ENCODE measurements around the gene NR6A1.

NR6A1 gene

GRCh38 chr9:124600407-124600806, 170.7 kb downstream of the NR6A1 start:
- no peak overlapping the region for H3K14ac ChIP-seq (ENCODE audit: low read length in 2 of 2)
- H2BK120ac ChIP-seq (ENCODE audit: low read depth, low read length): no peak overlapping the region
- no peaks in the 10 kb centered on the region for H3K79me1 ChIP-seq (replicated peaks; ENCODE audit: low read length, poor library complexity, severe bottlenecking)
- H3K4me2 ChIP-seq (ENCODE audit: low read length, poor library complexity, severe bottlenecking): no peak overlapping the region
- H2AFZ ChIP-seq (ENCODE audit: low read depth, low read length): no peak overlapping the region
- H3K4me1 ChIP-seq (ENCODE audit: control insufficient read depth, insufficient read depth, low read depth, low read length): no peaks in the 10 kb centered on the region
- H2AK5ac ChIP-seq (ENCODE audit: low read length, severe bottlenecking): no peak overlapping the region
- H2BK5ac ChIP-seq (ENCODE audit: low read depth, low read length, poor library complexity, severe bottlenecking): no peak overlapping the region
- H3K9me3 ChIP-seq (ENCODE audit: control insufficient read depth, low read length): no peaks in the 10 kb centered on the region
- no peak overlapping the region for H3K18ac ChIP-seq (ENCODE audit: low read depth in 1 of 2, low read length in 2 of 2)
- DNase-seq: no peak
- H2BK12ac ChIP-seq (ENCODE audit: low read length in 2 of 2): no peak overlapping the region
- no peak overlapping the region for H2BK15ac ChIP-seq (ENCODE audit: low read depth, poor library complexity, severe bottlenecking)
- H4K91ac ChIP-seq (ENCODE audit: low read length): no peak overlapping the region
- no peak overlapping the region for H4K8ac ChIP-seq (ENCODE audit: low read length)
- no peak overlapping the region for H3K23ac ChIP-seq (ENCODE audit: low read length in 2 of 2)
- no peak overlapping the region for H3K4ac ChIP-seq (ENCODE audit: low read depth in 1 of 2, low read length in 2 of 2)
- no peak overlapping the region for H3K9ac ChIP-seq (ENCODE audit: low read length)
- no peak overlapping the region for H3K27ac ChIP-seq (ENCODE audit: low read length, poor library complexity, severe bottlenecking)
- H3K36me3 ChIP-seq (ENCODE audit: control insufficient read depth in 1 of 2, insufficient read depth in 2 of 2, low read depth in 1 of 2, low read length in 2 of 2): no peaks in the 10 kb centered on the region
- no peak overlapping the region for H3K4me3 ChIP-seq (ENCODE audit: insufficient read depth in 1 of 2, low read depth in 1 of 2, low read length in 2 of 2)
- no peaks in the 10 kb centered on the region for H3K27me3 ChIP-seq (ENCODE audit: control insufficient read depth in 1 of 2, insufficient read depth in 1 of 2, low read length in 2 of 2)

- WGBS: 98% methylated on average over 34 of the region's 39 CpGs
- H3K4me3 ChIP-seq (ENCODE audit: insufficient read depth in 1 of 2, low read depth in 1 of 2, low read length in 2 of 2): no peak overlapping the region
- H2BK12ac ChIP-seq (ENCODE audit: low read length in 2 of 2): no peak overlapping the region
- no peaks in the 10 kb centered on the region for H3K9me3 ChIP-seq (ENCODE audit: control insufficient read depth, low read length)
- H3K27ac ChIP-seq (ENCODE audit: low read length, poor library complexity, severe bottlenecking): no peak overlapping the region
- H3K18ac ChIP-seq (ENCODE audit: low read depth in 1 of 2, low read length in 2 of 2): no peak overlapping the region
- no peaks in the 10 kb centered on the region for H3K4me1 ChIP-seq (ENCODE audit: control insufficient read depth, insufficient read depth, low read depth, low read length)
- no peaks in the 10 kb centered on the region for H3K79me1 ChIP-seq (replicated peaks; ENCODE audit: low read length, poor library complexity, severe bottlenecking)
- no peak overlapping the region for H2AK5ac ChIP-seq (ENCODE audit: low read length, severe bottlenecking)
- no peak overlapping the region for H2AFZ ChIP-seq (ENCODE audit: low read depth, low read length)
- no peak overlapping the region for H4K91ac ChIP-seq (ENCODE audit: low read length)
- H3K4ac ChIP-seq (ENCODE audit: low read depth in 1 of 2, low read length in 2 of 2): no peak overlapping the region
- no peak overlapping the region for H2BK15ac ChIP-seq (ENCODE audit: low read depth, poor library complexity, severe bottlenecking)
- no peak overlapping the region for H2BK120ac ChIP-seq (ENCODE audit: low read depth, low read length)
- H3K23ac ChIP-seq (ENCODE audit: low read length in 2 of 2): no peak overlapping the region
- no peak overlapping the region for H3K4me2 ChIP-seq (ENCODE audit: low read length, poor library complexity, severe bottlenecking)
- no peaks in the 10 kb centered on the region for H3K36me3 ChIP-seq (ENCODE audit: control insufficient read depth in 1 of 2, insufficient read depth in 2 of 2, low read depth in 1 of 2, low read length in 2 of 2)
- H3K14ac ChIP-seq (ENCODE audit: low read length in 2 of 2): no peak overlapping the region
- DNase-seq: no peak
- no peak overlapping the region for H3K9ac ChIP-seq (ENCODE audit: low read length)
- H4K8ac ChIP-seq (ENCODE audit: low read length): no peak overlapping the region
- H2BK5ac ChIP-seq (ENCODE audit: low read depth, low read length, poor library complexity, severe bottlenecking): no peak overlapping the region
- no peaks in the 10 kb centered on the region for H3K27me3 ChIP-seq (ENCODE audit: control insufficient read depth in 1 of 2, insufficient read depth in 1 of 2, low read length in 2 of 2)
These were observed 171.9 kb downstream of the NR6A1 start for GRCh38 chr9:124599121-124599795.

- Histone ChIP-seq H3K14ac (ENCODE audit: low read length in 2 of 2) (no peak overlapping the region), H3K4ac (ENCODE audit: low read depth in 1 of 2, low read length in 2 of 2) (no peak overlapping the region), H3K18ac (ENCODE audit: low read depth in 1 of 2, low read length in 2 of 2) (no peak overlapping the region), H3K36me3 (ENCODE audit: control insufficient read depth in 1 of 2, insufficient read depth in 2 of 2, low read depth in 1 of 2, low read length in 2 of 2) (no peaks in the 10 kb centered on the region), H2BK15ac (ENCODE audit: low read depth, poor library complexity, severe bottlenecking) (no peak overlapping the region), H3K9me3 (ENCODE audit: control insufficient read depth, low read length) (no peaks in the 10 kb centered on the region), H3K9ac (ENCODE audit: low read length) (no peak overlapping the region), H2BK12ac (ENCODE audit: low read length in 2 of 2) (peak overlapping the region in 1 of 2 experiments; percentile 51), H4K91ac (ENCODE audit: low read length) (no peak overlapping the region), H3K4me1 (ENCODE audit: control insufficient read depth, insufficient read depth, low read depth, low read length) (peaks cover 1% of the 10 kb centered on the region), H3K27me3 (ENCODE audit: control insufficient read depth in 1 of 2, insufficient read depth in 1 of 2, low read length in 2 of 2) (no peaks in the 10 kb centered on the region), H3K4me3 (ENCODE audit: insufficient read depth in 1 of 2, low read depth in 1 of 2, low read length in 2 of 2) (no peak overlapping the region), H2AK5ac (ENCODE audit: low read length, severe bottlenecking) (no peak overlapping the region), H3K4me2 (ENCODE audit: low read length, poor library complexity, severe bottlenecking) (no peak overlapping the region), H2BK5ac (ENCODE audit: low read depth, low read length, poor library complexity, severe bottlenecking) (no peak overlapping the region), H3K79me1 (replicated peaks; ENCODE audit: low read length, poor library complexity, severe bottlenecking) (no peaks in the 10 kb centered on the region), H3K27ac (ENCODE audit: low read length, poor library complexity, severe bottlenecking) (no peak overlapping the region), H2BK120ac (ENCODE audit: low read depth, low read length) (no peak overlapping the region), H4K8ac (ENCODE audit: low read length) (no peak overlapping the region), H2AFZ (ENCODE audit: low read depth, low read length) (no peak overlapping the region), H3K23ac (ENCODE audit: low read length in 2 of 2) (no peak overlapping the region)
- 100% methylated on average over 2 of the region's 5 CpGs for WGBS
- no peak for DNase-seq
These were observed 173.1 kb downstream of the NR6A1 start for GRCh38 chr9:124598048-124598447.

- no peaks in the 10 kb centered on the region for H3K27me3 ChIP-seq (ENCODE audit: control insufficient read depth in 1 of 2, insufficient read depth in 1 of 2, low read length in 2 of 2)
- no peak overlapping the region for H2BK120ac ChIP-seq (ENCODE audit: low read depth, low read length)
- H2AK5ac ChIP-seq (ENCODE audit: low read length, severe bottlenecking): no peak overlapping the region
- no peak overlapping the region for H2BK15ac ChIP-seq (ENCODE audit: low read depth, poor library complexity, severe bottlenecking)
- no peak overlapping the region for H3K4me3 ChIP-seq (ENCODE audit: insufficient read depth in 1 of 2, low read depth in 1 of 2, low read length in 2 of 2)
- H3K18ac ChIP-seq (ENCODE audit: low read depth in 1 of 2, low read length in 2 of 2): no peak overlapping the region
- H2AFZ ChIP-seq (ENCODE audit: low read depth, low read length): no peak overlapping the region
- 82% methylated on average over 3 of the region's 6 CpGs for WGBS
- H4K8ac ChIP-seq (ENCODE audit: low read length): no peak overlapping the region
- H3K79me1 ChIP-seq (replicated peaks; ENCODE audit: low read length, poor library complexity, severe bottlenecking): peaks cover 3% of the 10 kb centered on the region
- H3K27ac ChIP-seq (ENCODE audit: low read length, poor library complexity, severe bottlenecking): no peak overlapping the region
- H4K91ac ChIP-seq (ENCODE audit: low read length): no peak overlapping the region
- DNase-seq: no peak
- H2BK12ac ChIP-seq (ENCODE audit: low read length in 2 of 2): peak overlapping the region; percentile 20 to 93
- no peak overlapping the region for H3K4me2 ChIP-seq (ENCODE audit: low read length, poor library complexity, severe bottlenecking)
- no peak overlapping the region for H3K23ac ChIP-seq (ENCODE audit: low read length in 2 of 2)
- peaks cover 1% of the 10 kb centered on the region for H3K4me1 ChIP-seq (ENCODE audit: control insufficient read depth, insufficient read depth, low read depth, low read length)
- no peaks in the 10 kb centered on the region for H3K9me3 ChIP-seq (ENCODE audit: control insufficient read depth, low read length)
- no peak overlapping the region for H2BK5ac ChIP-seq (ENCODE audit: low read depth, low read length, poor library complexity, severe bottlenecking)
- H3K36me3 ChIP-seq (ENCODE audit: control insufficient read depth in 1 of 2, insufficient read depth in 2 of 2, low read depth in 1 of 2, low read length in 2 of 2): no peaks in the 10 kb centered on the region
- H3K14ac ChIP-seq (ENCODE audit: low read length in 2 of 2): no peak overlapping the region
- no peak overlapping the region for H3K4ac ChIP-seq (ENCODE audit: low read depth in 1 of 2, low read length in 2 of 2)
- no peak overlapping the region for H3K9ac ChIP-seq (ENCODE audit: low read length)
These were observed 174.8 kb downstream of the NR6A1 start for GRCh38 chr9:124596172-124596839.
